HG03097 (cell line): ENCODE results near the gene FAM171A1.
"Not testable (repeated sequence)": the region's sequence is repeated elsewhere in the genome, so short reads cannot be mapped to it uniquely, and the experiment has no call there.

Experiments used
- ATAC-seq: cut with Tn5 transposase; IDR thresholded peaks from one replicate; pipeline ENCODE4 v1.9.1; 2021; ENCODE audit not compliant: unreplicated experiment, low FRiP score

Gene FAM171A1

DNA sequence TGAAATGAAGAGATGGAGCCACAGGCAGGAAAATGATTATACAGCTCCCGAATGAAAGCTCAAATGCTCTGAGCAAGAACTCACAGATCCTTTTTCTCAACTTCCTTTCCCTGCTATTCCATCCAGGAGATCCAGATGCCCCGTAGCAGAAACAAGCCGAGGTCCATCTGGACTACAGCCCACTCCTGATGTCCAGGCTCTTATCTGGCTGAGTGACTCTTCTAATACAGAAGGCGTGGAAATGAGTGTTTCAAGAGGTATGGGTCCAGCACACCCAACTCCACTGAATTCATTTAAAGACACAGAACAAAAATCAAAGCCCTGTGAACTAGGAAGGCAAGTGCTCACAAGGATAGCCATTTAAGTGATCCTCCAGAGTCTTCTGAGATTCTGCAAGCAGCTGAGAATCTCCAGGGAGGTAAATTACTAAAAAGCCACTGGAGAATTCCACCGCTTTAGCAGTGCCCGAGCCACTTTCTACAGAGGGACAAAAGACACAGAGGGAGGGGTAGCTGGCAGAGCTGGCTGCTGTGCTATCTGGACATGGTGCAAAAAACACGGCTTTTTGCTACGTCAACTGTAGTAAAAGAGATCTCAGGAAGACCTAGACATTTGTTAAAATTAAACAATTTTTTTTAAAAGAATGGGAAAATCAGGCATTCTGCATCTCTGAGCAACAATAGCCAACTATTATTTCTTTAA is 24.5 kb downstream of the FAM171A1 start:
- ATAC-seq: no peak

DNA sequence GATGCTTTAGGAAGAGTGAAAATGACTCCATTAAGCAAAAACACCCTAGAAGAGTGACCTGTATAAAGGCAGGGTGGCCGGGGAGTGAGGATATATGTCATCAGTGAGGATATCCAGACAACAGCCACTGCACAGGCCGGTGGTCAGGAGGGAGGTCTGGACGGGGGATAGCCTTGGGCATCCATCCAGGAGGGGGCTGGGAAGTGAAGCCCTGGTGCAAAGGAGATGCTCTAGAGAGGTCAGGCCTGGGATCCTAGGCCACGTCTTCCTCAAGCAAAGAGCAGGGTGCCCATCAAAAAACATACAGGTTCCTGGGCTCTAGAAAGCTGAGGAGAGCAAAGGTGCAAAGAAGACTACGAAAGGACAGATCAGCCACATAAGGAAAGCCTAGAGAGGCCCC is 25.6 kb downstream of the FAM171A1 start:
- ATAC-seq: no peak

DNA sequence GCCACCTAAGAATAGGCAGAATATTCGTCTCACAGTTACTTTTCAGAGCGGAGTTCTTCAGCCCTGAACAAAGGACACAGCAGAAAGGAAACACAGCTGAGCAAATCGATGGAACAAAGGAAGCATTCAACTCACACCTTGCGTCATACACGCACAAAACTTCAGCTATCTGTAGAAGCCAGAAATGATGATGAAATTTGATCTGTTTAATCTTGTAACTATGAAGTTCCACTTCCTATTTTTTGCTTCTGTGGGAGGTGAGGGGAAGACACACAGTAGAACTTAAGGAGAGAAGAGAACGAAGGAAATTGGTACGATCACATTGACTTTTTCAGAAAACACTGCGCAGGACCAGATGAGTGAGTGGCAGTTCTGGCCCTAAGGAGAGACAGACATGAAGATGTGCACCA is 26.2 kb downstream of the FAM171A1 start:
- ATAC-seq: no peak

DNA sequence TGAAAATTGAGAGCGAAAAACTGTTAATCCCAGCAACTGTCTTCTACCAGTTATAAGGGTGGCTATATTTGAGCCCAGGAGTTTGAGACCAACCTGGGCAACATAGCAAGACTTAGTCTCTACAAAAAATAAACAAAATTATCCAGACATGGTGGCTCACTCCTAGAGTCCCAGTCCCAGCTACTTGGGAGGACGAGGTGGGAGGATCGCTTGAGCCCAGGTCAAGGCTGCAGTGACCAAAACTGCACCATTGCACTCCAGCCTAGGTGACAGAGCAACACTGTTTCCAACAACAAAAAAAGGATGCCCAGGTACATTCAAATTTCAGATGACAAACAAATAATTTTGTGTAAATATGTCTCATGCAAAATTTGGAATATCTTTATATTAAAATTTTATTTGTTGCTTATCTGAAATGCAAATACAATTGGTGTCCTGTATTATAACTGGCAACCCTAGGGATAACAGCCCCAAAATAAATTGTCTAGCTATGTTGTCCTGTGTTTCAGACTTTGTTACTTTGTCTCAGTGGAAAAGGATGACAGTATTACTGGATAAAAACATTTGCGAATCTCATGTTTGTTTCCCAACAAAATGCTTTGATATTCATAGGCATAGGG is 26.7 kb downstream of the FAM171A1 start:
- no peak for ATAC-seq

DNA sequence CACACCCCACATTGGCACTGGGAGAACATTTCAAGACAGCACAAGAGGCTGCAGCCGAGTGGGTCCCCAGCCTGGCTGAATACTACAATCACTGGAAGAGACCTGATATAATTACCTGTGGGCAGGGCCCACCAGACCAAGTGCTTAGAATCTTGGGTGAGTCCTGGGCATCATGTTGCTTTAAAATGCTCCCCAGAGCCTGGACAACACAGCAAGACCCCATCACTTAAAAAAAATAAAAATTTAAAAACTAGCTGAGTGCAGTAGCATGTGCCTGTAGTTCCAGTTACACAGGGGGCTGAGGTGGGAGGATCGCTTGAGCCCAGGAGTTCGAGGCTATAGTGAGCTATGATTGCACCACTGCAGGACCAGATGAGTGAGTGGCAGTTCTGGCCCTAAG is 28.1 kb downstream of the FAM171A1 start:
- no peak for ATAC-seq

DNA sequence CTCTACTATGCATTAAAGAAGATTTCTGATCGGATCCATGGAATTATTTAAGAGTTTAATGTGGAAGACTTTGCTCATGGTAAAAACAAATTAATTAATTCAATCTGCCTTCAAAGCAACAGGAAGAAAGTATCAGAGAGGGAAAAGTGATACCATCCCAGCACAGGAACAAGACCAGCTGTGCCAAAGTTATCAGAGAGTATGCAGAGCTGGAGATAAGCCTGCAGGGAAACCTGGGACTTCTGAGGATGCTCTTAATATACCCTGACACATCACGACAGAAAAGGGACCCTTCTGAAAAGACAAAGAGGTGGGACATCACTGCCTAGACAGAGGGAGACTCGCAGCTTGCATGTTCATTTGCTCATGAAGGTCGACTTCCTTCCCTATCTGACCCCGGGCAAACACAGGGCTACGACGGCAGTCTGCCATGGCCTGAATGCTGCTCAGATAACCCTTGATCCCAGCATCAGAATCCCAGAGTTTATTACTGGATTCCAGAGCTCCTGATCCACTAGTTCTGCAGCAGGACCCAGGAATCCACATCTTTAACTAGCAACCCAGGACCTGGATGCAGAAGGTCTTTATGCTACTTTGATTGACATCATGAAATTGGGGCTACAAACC is 29.5 kb downstream of the FAM171A1 start:
- no peak for ATAC-seq

DNA sequence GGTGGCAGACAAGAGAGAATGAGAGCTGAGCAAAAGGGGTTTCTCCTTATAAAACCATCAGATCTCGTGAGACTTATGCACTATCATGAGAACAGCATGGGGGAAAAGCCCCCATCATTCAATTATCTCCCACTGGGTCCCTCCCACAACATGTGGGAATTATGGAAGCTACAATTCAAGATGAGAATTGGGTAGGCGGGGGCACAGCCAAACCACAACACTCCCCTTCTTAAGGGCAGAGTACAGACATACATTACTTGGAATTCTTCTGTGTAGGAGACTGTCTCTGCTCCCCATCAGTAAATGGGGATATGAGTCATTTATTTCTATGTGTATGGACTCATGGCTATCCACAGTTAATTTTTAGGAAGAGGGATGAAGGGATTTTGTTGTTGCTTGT is 31.2 kb downstream of the FAM171A1 start:
- ATAC-seq: no peak

DNA sequence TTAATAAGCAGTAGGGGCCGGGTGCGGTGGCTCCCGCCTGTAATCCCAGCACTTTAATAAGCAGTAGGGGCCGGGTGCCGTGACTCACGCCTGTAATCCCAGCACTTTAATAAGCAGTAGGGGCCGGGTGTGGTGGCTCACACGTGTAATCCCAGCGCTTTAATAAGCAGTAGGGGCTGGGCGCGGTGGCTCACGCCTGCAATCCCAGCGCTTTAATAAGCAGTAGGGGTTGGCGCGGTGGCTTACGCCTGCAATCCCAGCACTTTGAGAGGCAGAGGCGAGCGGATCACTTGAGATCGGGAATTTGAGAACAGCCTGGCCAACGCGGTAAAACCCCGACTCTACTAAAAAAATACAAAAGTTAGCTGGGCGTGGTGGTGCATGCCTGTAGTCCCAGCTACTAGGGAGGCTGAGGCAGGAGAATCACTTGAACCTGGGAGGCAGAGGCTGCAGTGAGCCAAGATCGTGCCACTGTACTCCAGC is 33.6 kb downstream of the FAM171A1 start:
- ATAC-seq: not testable (repeated sequence)

DNA sequence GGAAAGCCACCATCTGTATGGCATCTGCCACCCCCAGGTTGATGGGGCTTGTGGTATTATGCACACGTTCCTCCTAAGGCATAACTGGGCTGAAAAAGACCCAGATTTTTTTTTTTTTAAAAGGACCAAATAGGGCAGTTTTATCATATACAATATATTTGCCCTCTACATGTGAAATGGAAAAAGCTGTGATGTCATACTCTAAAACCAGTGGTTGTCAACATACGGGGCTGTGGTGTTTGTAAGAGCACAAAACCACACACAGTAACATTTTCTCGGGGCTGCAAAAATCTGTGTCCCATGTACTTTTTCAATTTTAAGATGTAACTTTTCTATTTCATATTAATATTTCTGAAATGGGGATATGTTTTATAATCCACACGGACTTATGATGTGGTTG is 34.9 kb downstream of the FAM171A1 start:
- ATAC-seq: no peak

DNA sequence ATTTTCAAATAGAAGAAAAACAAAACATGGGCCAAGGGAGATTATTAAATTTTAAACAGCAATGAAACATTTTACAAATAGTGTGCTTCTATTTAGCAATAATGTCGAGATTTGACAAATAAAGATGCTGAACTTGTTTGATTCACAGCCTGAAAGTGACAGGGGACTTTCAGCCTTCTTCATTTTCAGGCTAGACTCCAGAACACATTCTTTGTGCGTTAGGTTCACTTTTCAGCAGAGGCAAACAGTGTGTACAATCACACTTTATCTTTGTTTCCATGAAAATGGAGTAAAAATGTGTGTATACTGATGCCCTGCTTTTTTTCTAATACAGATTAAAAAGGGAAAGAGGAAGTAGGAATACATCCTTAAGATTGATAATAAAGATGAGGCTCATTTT is 35.6 kb downstream of the FAM171A1 start:
- no peak for ATAC-seq

DNA sequence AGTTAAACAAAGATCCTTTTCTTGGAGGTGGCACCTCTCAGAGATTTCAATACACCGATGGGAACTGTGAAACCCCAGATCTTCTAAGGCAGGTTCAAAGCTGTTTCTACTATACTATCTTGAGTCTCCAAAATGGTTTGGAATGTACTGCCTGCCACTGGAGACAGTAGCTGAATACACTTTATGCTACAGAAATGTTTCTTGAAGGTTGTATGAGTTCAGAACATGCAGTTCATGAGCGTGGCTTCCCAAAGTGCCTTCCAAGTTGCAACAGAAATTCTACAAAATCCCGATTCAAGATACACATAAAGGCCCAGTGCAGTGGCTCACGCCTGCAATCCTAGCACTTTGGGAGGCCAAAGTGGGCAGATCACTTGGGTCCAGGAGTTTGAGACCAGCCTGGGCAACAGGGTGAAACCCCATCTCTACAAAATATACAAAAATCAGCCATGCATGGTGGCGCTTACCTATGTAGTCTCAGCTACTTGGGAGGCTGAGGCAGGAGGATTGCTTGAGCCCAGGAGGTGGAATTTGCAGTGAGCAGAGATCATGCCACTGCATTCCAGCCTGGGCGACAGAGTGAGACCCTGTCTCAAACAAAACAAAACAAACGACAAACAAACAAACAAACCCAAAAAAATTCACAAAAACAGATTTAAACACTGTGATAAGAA is 36.3 kb downstream of the FAM171A1 start:
- ATAC-seq: no peak

DNA sequence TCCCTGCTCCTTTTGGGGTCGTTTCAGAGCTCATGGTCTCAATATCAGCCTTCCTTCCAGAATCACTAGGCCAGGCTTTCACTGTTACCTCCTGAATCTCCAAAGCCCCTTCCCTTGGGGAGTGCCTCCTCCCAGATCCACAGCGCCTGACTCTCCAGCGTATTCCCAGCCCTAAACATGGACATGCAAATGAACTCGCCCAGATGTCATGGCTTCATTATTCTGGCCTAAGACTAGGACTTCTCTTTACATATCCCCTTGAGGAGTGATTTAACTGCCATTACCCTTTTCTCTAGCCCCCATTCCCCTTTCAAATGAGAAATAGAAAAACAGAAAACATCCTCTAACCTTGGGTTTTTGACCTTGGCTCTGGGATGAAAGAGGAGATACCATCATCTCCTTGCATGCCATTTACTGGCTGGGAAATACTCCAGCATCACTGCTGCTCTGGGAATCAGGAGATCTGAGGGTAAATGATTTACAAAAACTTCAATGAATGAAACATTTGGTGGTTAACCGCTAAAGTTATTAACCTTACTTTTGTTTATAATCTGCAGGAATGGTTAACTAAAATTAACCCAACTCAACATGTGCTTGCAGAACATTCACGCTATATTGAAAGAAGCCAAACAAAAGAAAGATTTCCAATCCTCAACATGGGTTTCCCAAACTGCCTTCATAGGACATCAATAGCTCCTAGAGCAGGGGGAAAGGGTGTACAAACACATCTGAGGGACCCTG is 37.0 kb downstream of the FAM171A1 start:
- ATAC-seq: no peak

DNA sequence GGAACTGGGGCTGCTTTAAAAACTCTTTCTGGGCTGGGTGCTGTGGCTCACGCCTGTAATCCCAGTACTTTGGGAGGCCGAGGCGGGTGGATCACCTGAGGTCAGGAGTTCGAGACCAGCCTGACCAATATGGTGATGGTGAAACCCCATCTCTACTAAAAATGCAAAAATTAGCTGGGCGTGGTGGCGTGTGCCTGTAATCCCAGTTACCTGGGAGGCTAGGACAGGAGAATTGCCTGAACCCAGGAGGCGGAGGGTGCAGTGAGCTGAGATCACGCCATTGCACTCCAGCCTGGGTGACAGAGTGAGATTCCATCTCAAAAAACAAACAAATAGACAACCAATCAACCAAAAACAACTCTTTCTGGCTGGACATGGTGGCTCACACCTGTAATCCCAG is 37.9 kb downstream of the FAM171A1 start:
- not testable (repeated sequence) for ATAC-seq

DNA sequence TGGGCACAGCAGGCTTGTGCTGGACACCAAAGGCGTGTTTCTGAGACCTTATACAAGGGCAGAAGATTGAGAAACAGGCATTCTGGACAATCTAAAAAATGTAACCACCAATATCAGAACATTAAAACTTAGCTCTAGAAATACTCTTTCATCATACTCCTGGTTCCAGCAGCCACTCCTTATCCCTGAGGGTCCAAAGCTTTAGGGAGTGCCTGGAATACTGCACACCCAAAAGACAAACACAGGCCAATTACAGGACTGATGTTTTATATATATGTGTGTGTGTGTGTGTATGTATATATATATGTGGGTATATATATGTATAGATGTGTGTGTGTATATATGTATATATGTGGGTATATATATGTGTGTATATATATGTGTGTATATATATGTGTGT is 39.6 kb downstream of the FAM171A1 start:
- ATAC-seq: no peak

DNA sequence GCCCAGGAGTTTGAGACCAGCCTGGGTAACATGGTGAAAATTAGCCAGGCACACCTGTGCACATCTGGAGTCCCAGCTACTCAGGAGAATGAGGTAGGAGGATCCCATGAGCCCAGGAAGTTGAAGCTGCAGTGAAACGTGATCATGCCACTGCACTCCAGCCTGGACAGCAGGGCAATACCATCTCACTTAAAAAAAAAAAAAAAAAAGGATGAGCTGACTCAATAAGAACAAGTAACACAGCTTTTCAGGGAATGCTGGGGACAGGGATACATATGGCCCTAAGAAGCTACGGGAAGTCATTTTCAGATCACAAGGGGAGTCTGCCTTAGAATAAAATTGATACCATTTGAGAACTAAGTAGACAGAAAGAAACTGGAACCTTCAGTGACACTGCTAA is 41.7 kb downstream of the FAM171A1 start:
- no peak for ATAC-seq

DNA sequence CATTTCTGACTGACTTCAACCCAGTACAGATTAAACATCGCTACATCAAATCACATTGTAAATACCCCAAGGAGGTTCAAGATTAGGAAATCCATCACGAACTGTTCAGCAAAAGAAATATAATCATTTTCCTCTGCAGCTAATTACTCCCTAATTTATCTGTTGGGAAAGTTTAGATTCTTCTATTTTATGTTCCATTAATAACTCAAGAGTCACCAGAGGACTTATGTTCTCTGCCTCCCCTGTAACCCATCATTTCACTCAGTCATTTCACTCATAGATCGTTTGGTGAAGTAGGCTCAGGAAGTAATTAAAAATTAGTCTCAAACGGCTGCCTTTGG is 45.2 kb downstream of the FAM171A1 start:
- no peak for ATAC-seq

DNA sequence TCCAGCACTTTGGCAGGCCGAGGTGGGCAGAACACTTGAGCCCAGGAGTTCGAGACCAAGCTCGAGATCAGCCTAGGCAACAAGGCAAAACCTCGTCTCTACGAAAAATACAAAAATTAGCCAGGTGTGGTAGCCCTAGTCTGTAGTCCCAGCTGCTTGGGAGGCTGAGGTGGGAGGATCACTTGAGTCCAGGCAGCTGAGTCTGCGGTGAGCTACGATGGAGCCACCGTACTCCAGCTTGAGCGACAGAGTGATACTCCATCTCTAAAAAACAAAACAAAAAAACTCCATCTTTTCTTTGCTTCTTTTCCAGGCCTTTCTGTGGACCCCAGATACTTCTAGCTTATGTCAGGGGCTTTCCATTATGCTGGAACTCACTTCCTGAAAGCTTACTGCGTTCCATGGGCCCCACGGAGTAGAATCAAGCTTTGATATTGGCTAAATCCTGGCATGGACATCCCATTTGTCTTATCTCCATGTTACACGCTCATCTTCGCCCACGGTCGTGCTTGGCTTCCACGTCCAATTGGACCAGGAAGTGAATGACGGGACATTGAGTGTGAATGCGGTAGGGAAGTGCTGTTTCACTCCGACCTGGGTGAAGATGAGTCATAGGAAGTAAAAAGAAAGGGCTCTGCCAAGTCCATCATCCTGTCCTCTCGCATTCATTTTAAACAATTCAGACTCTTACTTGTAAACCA is 45.7 kb downstream of the FAM171A1 start:
- ATAC-seq: no peak

DNA sequence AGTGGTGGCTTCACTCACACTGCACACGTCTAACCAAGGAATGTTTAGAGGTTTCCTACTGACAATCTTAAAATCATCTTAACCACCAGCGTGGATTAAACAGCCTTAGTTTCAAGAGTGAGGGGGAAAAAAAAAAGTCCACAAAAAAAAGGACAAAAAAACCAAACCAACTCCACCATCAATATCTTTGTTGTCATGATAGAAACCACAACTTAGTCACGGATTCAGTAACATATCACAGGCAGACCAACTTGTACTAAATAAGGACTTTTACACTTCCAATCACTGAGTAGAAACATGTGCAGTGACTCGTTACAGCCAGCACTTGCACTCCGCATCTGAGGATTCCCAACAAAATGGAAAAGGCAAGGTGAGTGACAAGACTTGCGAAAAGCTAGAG is 46.5 kb downstream of the FAM171A1 start:
- no peak for ATAC-seq

DNA sequence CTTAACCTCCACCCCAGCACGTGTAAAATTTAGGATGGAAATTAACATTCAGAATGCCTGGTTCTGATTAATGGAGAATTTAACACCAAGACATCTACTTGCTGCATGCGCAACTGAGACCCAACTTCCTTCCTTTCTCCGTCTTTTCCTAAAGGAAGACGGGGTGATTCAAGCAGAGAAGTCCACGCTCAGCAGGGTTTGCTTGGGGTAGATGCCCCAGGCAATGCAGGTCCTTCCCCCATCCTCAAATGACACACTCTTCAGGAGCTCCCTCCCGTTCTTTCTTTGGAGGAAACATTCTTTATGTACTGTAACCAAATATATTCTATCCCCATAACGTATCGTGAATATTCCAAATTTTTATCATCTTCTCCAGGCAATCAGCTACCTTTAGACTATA is 47.0 kb downstream of the FAM171A1 start:
- ATAC-seq: no peak

DNA sequence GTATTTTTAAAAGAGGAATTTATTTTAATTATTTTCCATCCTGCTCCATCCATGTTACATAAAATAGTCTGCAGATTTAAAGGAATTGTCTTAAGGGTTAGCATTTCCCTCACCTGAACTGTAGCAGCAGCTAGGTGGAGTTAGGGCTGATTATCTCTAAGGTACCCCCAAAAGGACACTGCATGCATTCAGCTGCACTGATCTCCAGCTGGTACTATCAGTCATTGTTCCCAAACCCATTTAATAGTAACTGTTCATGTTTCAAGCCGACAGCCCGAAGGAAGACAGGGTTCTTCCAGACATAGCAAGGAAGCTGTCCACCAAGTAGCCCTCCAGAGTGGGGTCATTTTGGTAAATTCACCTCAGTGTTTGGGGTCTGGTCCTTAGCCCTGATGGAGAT is 48.7 kb downstream of the FAM171A1 start:
- no peak for ATAC-seq
